ENCODE results near the gene SYNE4.

GRCh38 chr19:36043952-36044351 is 35.3 kb upstream of the SYNE4 start:
- no peak for TF ChIP-seq EZH2 (IDR thresholded peaks at IDR 0.05; ENCODE audit: insufficient read depth, poor library complexity, severe bottlenecking)
- TF ChIP-seq EZH2phosphoT487 (IDR thresholded peaks at IDR 0.05; ENCODE audit: insufficient read depth, low read depth): no peak

All from GM23248 (cell line).